Activated CD4-positive, CD25-positive, alpha-beta regulatory T cell treated with anti-CD3 and anti-CD28 coated beads, Interleukin-2, amount 50 U/mL, for 72 hours (primary cell): Measurements from ENCODE around the gene CAPS2.

Experiments
- DNase-seq: peaks from one replicate; pipeline ENCODE4 v3.0.0; 2021

The CAPS2 gene

GRCh38 chr12:75302781-75303180 is 27.3 kb downstream of the CAPS2 start:
- no peak for DNase-seq

- DNase-seq, result no peak
These were observed 27.9 kb downstream of the CAPS2 start for GRCh38 chr12:75302225-75302624.

GRCh38 chr12:75294797-75295196 is 35.3 kb downstream of the CAPS2 start:
- no peak for DNase-seq

GRCh38 chr12:75294336-75294735 is 35.8 kb downstream of the CAPS2 start:
- DNase-seq, result no peak

GRCh38 chr12:75291014-75291413 is 39.1 kb downstream of the CAPS2 start:
- DNase-seq, result no peak

- DNase-seq, result no peak
These were observed 40.4 kb downstream of the CAPS2 start for GRCh38 chr12:75289753-75290152.

GRCh38 chr12:75288860-75289259 is 41.3 kb downstream of the CAPS2 start:
- no peak for DNase-seq

GRCh38 chr12:75275702-75276101 is 54.4 kb downstream of the CAPS2 start:
- no peak for DNase-seq

- no peak for DNase-seq
These were observed 58.5 kb downstream of the CAPS2 start for GRCh38 chr12:75271576-75271975.

- DNase-seq, result no peak
These were observed 60.0 kb downstream of the CAPS2 start for GRCh38 chr12:75270157-75270556.

GRCh38 chr12:75269209-75269608 is 60.9 kb downstream of the CAPS2 start:
- DNase-seq, result no peak

- DNase-seq, result no peak
These were observed 69.8 kb downstream of the CAPS2 start for GRCh38 chr12:75260316-75260715.

- no peak for DNase-seq
These were observed 71.0 kb downstream of the CAPS2 start for GRCh38 chr12:75259143-75259542.

GRCh38 chr12:75257510-75257909 is 72.6 kb downstream of the CAPS2 start:
- DNase-seq, result no peak

- DNase-seq, result no peak
These were observed 85.0 kb downstream of the CAPS2 start for GRCh38 chr12:75245108-75245507.

- no peak for DNase-seq
These were observed 90.1 kb downstream of the CAPS2 start for GRCh38 chr12:75239987-75240386.

- DNase-seq, result no peak
These were observed 93.9 kb downstream of the CAPS2 start for GRCh38 chr12:75236206-75236605.

- no peak for DNase-seq
These were observed 103.0 kb downstream of the CAPS2 start for GRCh38 chr12:75227132-75227531.
